ENCODE data around the gene C5AR2. TPM values are rescaled to one million over a fixed set of nuclear protein-coding genes. Genes with fewer than 3 reads are reported as not detected.

The C5AR2 gene
- total RNA-seq, 1 donor from 2014 or later = 0.08 TPM

- Mint-ChIP-seq H3K4me3 (ENCODE audit: unreplicated experiment) (no peak within 1 kb of the TSS), H3K27ac (ENCODE audit: unreplicated experiment) (no peak within 1 kb of the TSS), H3K4me1 (ENCODE audit: unreplicated experiment) (peaks cover 31% of the 10 kb centered on the region), H3K9me3 (ENCODE audit: unreplicated experiment) (no peaks in the 10 kb centered on the region), H3K27me3 (ENCODE audit: unreplicated experiment) (no peaks in the 10 kb centered on the region), H3K36me3 (ENCODE audit: unreplicated experiment) (no peaks in the 10 kb centered on the region)
- DNase-seq (ENCODE audit: extremely low spot score, unreplicated experiment) = no peak
- no peak for TF ChIP-seq CTCF (IDR thresholded peaks at IDR 0.05)
Observed at GRCh38 chr19:47309608-47310007, 22.4 kb upstream of the C5AR2 start, which contains the start of gene C5AR1. Gene C5AR1, plus strand, starts transcription at chr19:47309861. Its CDS starts 35 bp downstream, at chr19:47309896.

GRCh38 chr19:47310323-47310722, 21.7 kb upstream of the C5AR2 start:
- Mint-ChIP-seq H3K4me1 (ENCODE audit: unreplicated experiment) (peaks cover 30% of the 10 kb centered on the region), H3K27ac (ENCODE audit: unreplicated experiment) (no peak overlapping the region), H3K36me3 (ENCODE audit: unreplicated experiment) (no peaks in the 10 kb centered on the region), H3K4me3 (ENCODE audit: unreplicated experiment) (no peak overlapping the region), H3K9me3 (ENCODE audit: unreplicated experiment) (no peaks in the 10 kb centered on the region), H3K27me3 (ENCODE audit: unreplicated experiment) (no peaks in the 10 kb centered on the region)
- no peak for DNase-seq (ENCODE audit: extremely low spot score, unreplicated experiment)
- TF ChIP-seq CTCF (IDR thresholded peaks at IDR 0.05) = no peak

GRCh38 chr19:47310819-47311218, 21.2 kb upstream of the C5AR2 start:
- Mint-ChIP-seq H3K27ac (ENCODE audit: unreplicated experiment) (no peak overlapping the region), H3K4me3 (ENCODE audit: unreplicated experiment) (no peak overlapping the region), H3K9me3 (ENCODE audit: unreplicated experiment) (no peaks in the 10 kb centered on the region), H3K4me1 (ENCODE audit: unreplicated experiment) (peaks cover 30% of the 10 kb centered on the region), H3K36me3 (ENCODE audit: unreplicated experiment) (no peaks in the 10 kb centered on the region), H3K27me3 (ENCODE audit: unreplicated experiment) (no peaks in the 10 kb centered on the region)
- no peak for TF ChIP-seq CTCF (IDR thresholded peaks at IDR 0.05)
- no peak for DNase-seq (ENCODE audit: extremely low spot score, unreplicated experiment)

GRCh38 chr19:47312366-47313006, 19.5 kb upstream of the C5AR2 start:
- TF ChIP-seq CTCF (IDR thresholded peaks at IDR 0.05) = no peak
- Mint-ChIP-seq H3K27ac (ENCODE audit: unreplicated experiment) (no peak overlapping the region), H3K27me3 (ENCODE audit: unreplicated experiment) (no peaks in the 10 kb centered on the region)

GRCh38 chr19:47313754-47314295, 18.1 kb upstream of the C5AR2 start:
- Mint-ChIP-seq H3K36me3 (ENCODE audit: unreplicated experiment) (no peaks in the 10 kb centered on the region), H3K27me3 (ENCODE audit: unreplicated experiment) (no peaks in the 10 kb centered on the region), H3K4me3 (ENCODE audit: unreplicated experiment) (no peak overlapping the region), H3K4me1 (ENCODE audit: unreplicated experiment) (peaks cover 21% of the 10 kb centered on the region), H3K9me3 (ENCODE audit: unreplicated experiment) (no peaks in the 10 kb centered on the region), H3K27ac (ENCODE audit: unreplicated experiment) (no peak overlapping the region)
- TF ChIP-seq CTCF (IDR thresholded peaks at IDR 0.05) = no peak
- DNase-seq (ENCODE audit: extremely low spot score, unreplicated experiment) = no peak

More at GRCh38 chr19:47312366-47313006, 19.5 kb upstream of the C5AR2 start:
- H3K4me1 Mint-ChIP-seq (ENCODE audit: unreplicated experiment) = peaks cover 22% of the 10 kb centered on the region
- no peak for DNase-seq (ENCODE audit: extremely low spot score, unreplicated experiment)
- no peak overlapping the region for H3K4me3 Mint-ChIP-seq (ENCODE audit: unreplicated experiment)
- no peaks in the 10 kb centered on the region for H3K36me3 Mint-ChIP-seq (ENCODE audit: unreplicated experiment)
- no peaks in the 10 kb centered on the region for H3K9me3 Mint-ChIP-seq (ENCODE audit: unreplicated experiment)

Data from osteocyte (in vitro differentiated cells).